HepG2 (cell line): ENCODE data around the gene OR51D1. TPM values are rescaled to one million over a fixed set of nuclear protein-coding genes. Genes with fewer than 3 reads are reported as not detected.

Source experiments
- ATAC-seq: fragments of 200-7000 bp; cut with Tn5 transposase; 3 replicates; pipeline ENCODE4 v1.9.1; 2020; ENCODE audit warnings: mild to moderate bottlenecking, moderate library complexity
- BruUV-seq: library from RNA; stranded (reverse); fragments of 400-500 nt; replicated peaks from 2 replicates; lab custom pipeline; 2021; lab: Mats Ljungman, UMichigan
- CTCF ChIA-PET: fragments of 300-600 bp; formaldehyde crosslinking; extraction: SDS; loops from one replicate; lab custom pipeline; 2021; ENCODE audit warnings: low total read pairs, inconsistent platforms, low intra/inter-chr PET ratio; lab: Yijun Ruan, JAX
- POLR2A ChIA-PET: fragments of 350-600 bp; sonication (Branson Sonifier 250); formaldehyde crosslinking; loops from one replicate; lab custom pipeline; 2020; ENCODE audit warnings: antibody characterized with exemption, inconsistent platforms; lab: Yijun Ruan, JAX
- DNase-seq: peaks from one replicate; pipeline ENCODE4 v3.0.0-alpha.2; 2015; ENCODE audit warnings: low spot score
- FAIRE-seq: peaks from 3 replicates; lab custom pipeline; 2011; peaks lifted over from hg19 to GRCh38; lab: Jason Lieb, UNC
- H2AFZ ChIP-seq: one replicate; pipeline ENCODE4 v1.6.1; 2011; ENCODE audit warnings: low read length, inconsistent platforms
- H3K27ac ChIP-seq: fragments of 300-600 bp; 3 replicates; pipeline ENCODE4 v1.8.0; 2011; ENCODE audit warnings: mixed run types, mild to moderate bottlenecking, mixed read lengths, low read length, inconsistent platforms; ENCODE audit not compliant: insufficient read depth; ENCODE audit errors: extremely low read length
- H3K27me3 ChIP-seq, 2 experiments: fragments of 200-600 bp in 1 of 2; 2 replicates in 1 of 2; 3 replicates in 1 of 2; pipeline versions ENCODE4 v1.6.0 to v1.8.0; 2011; ENCODE audit warnings: low read length in 2 of 2, mild to moderate bottlenecking in 2 of 2, moderate library complexity in 2 of 2, inconsistent platforms in 1 of 2; ENCODE audit not compliant: insufficient read depth in 2 of 2, control insufficient read depth in 1 of 2
- H3K36me3 ChIP-seq, 2 experiments: fragments of 200-600 bp in 1 of 2; replicated peaks in 1 of 2; 2 replicates in 1 of 2; 3 replicates in 1 of 2; pipeline versions ENCODE4 v1.5.1 to v1.8.0; 2011; ENCODE audit warnings: low read length in 2 of 2, inconsistent platforms in 1 of 2; ENCODE audit not compliant: insufficient read depth in 2 of 2, control insufficient read depth in 1 of 2
- H3K4me1 ChIP-seq: 2 replicates; pipeline ENCODE4 v1.5.1; 2012; ENCODE audit warnings: low read length, inconsistent platforms; ENCODE audit not compliant: insufficient read depth
- H3K4me2 ChIP-seq: 2 replicates; pipeline ENCODE4 v1.6.0; 2011; ENCODE audit warnings: low read depth, low read length, inconsistent platforms
- H3K4me3 ChIP-seq, 3 experiments: fragments of 200-600 bp in 1 of 3; sonication (generic), shearing (Covaris generic) in 1 of 3; replicated peaks in 1 of 3; 2 replicates each; pipeline ENCODE4 v1.5.1; 2011 to 2016; ENCODE audit warnings: low read length in 3 of 3, inconsistent platforms in 2 of 3, low read depth in 2 of 3, mild to moderate bottlenecking in 2 of 3, control low read depth in 1 of 3, mixed read lengths in 1 of 3; ENCODE audit not compliant: insufficient read depth in 1 of 3
- H3K79me2 ChIP-seq: one replicate; pipeline ENCODE4 v1.6.1; 2011; ENCODE audit warnings: low read length, inconsistent platforms; ENCODE audit not compliant: insufficient read depth
- H3K9ac ChIP-seq: 2 replicates; pipeline ENCODE4 v1.6.0; 2011; ENCODE audit warnings: mild to moderate bottlenecking, low read depth, low read length, inconsistent platforms; ENCODE audit not compliant: insufficient read depth
- H3K9me3 ChIP-seq: 2 replicates; pipeline ENCODE4 v1.5.1; 2012; ENCODE audit warnings: mild to moderate bottlenecking, low read length
- H4K20me1 ChIP-seq: 2 replicates; pipeline ENCODE4 v1.6.0; 2011; ENCODE audit warnings: inconsistent platforms, mild to moderate bottlenecking, low read length, moderate library complexity; ENCODE audit not compliant: insufficient read depth
- ARNT2 ChIP-seq: sonication (generic); formaldehyde crosslinking; IDR thresholded peaks from 2 replicates; pipeline ENCODE4 v1.8.0; 2022; ENCODE audit warnings: mild to moderate bottlenecking, low read depth, missing genetic modification reagents, moderate library complexity
- ARNTL ChIP-seq: sonication (generic); formaldehyde crosslinking; IDR thresholded peaks from 2 replicates; pipeline ENCODE4 v1.4.0; 2020; ENCODE audit warnings: mild to moderate bottlenecking, missing genetic modification reagents
- GABPB1 ChIP-seq: IDR thresholded peaks from 2 replicates; pipeline ENCODE4 v1.6.1; 2016; ENCODE audit warnings: mild to moderate bottlenecking, missing genetic modification reagents, moderate library complexity, missing compliant biosample characterization
- HMG20B ChIP-seq: conservative IDR thresholded peaks from 2 replicates; pipeline ENCODE4 v1.6.1; 2016; ENCODE audit warnings: missing genetic modification reagents, missing compliant biosample characterization
- HOXA9 ChIP-seq: sonication (generic); formaldehyde crosslinking; IDR thresholded peaks from 2 replicates; pipeline ENCODE4 v1.8.1; 2022; ENCODE audit warnings: missing genetic modification reagents, mild to moderate bottlenecking, moderate library complexity, borderline replicate concordance
- KAT7 ChIP-seq: IDR thresholded peaks from 2 replicates; pipeline ENCODE4 v1.6.1; 2018; ENCODE audit warnings: borderline replicate concordance, missing compliant biosample characterization
- PHB2 ChIP-seq: fragments of 450-650 bp; IDR thresholded peaks from 2 replicates; pipeline ENCODE4 v1.6.1; 2018; ENCODE audit not compliant: partially characterized antibody
- RFXAP ChIP-seq: sonication (generic); formaldehyde crosslinking; IDR thresholded peaks from 2 replicates; pipeline ENCODE4 v1.4.0; 2020; ENCODE audit warnings: missing genetic modification reagents, borderline replicate concordance
- SIN3B ChIP-seq: fragments of 150-350 bp; IDR thresholded peaks from 2 replicates; pipeline ENCODE4 v1.6.1; 2014; ENCODE audit warnings: low read length
- SIX4 ChIP-seq: sonication (generic); formaldehyde crosslinking; IDR thresholded peaks from 2 replicates; pipeline ENCODE4 v1.4.0; 2020; ENCODE audit warnings: missing genetic modification reagents
- ZNF451 ChIP-seq: sonication (generic); formaldehyde crosslinking; IDR thresholded peaks from 2 replicates; pipeline ENCODE4 v1.5.0; 2020; ENCODE audit warnings: mild to moderate bottlenecking, missing genetic modification reagents
- ZNF780A ChIP-seq: sonication (generic); formaldehyde crosslinking; IDR thresholded peaks from 2 replicates; pipeline ENCODE4 v1.8.0; 2022; ENCODE audit warnings: mild to moderate bottlenecking, missing genetic modification reagents, moderate library complexity
- ZNF879 ChIP-seq: sonication (generic); formaldehyde crosslinking; IDR thresholded peaks from 2 replicates; pipeline ENCODE4 v1.8.1; 2023; ENCODE audit warnings: missing genetic modification reagents
- WGBS: methylation state at CpG from one replicate; pipeline ENCODE4 v1.1.6; 2017; ENCODE audit warnings: low lambda C conversion rate; 5-methylcytosine and 5-hydroxymethylcytosine counted together
- in situ Hi-C: cut with HindIII; loops from 2 replicates; pipeline ENCODE4 v1.10.0; 2017; ENCODE audit warnings: low pct_unique_long_range_greater_than_20kb; ENCODE audit not compliant: extremely low pct_ligation_motif_present
- intact Hi-C: fragments of 100-400 bp; cut with micrococcal nuclease; formaldehyde crosslinking; loops from one replicate; pipeline ENCODE4 v1.10.0; 2022; ENCODE audit not compliant: unreplicated experiment
- polyA plus RNA-seq, 8 experiments: library from polyadenylated mRNA; depleted of rRNA in 3 of 8; stranded (reverse) in 7 of 8; unstranded in 1 of 8; fragments of >200 nt; fragmentation: Illumina TruSeq in 4 of 8; extraction: Trizol in 4 of 8; gene quantifications; 2 replicates each; pipeline versions ENCODE4 v1.2.1 to v1.2.3, GENCODE V29; 2011 to 2016; ENCODE audit warnings: low read depth in 4 of 8, missing spikeins in 1 of 8, mixed read lengths in 1 of 8; ENCODE audit not compliant: insufficient read depth in 1 of 8
- total RNA-seq, 5 experiments: library from RNA; depleted of rRNA; stranded (reverse); fragments of >200 nt; fragmentation: Illumina TruSeq; extraction: Trizol; gene quantifications; 2 replicates each; pipeline ENCODE4 v1.2.3, GENCODE V29; 2016; ENCODE audit warnings: low read depth in 1 of 5

OR51D1 gene
- total and polyA plus RNA-seq, 2 of the 13 experiments (the other 11 are each of a cell fraction or from before 2014, with no cell fraction given) = not detected

GRCh38 chr11:4645974-4646373, 8.7 kb downstream of the OR51D1 start:
- no TSS peak for BruUV-seq
- no peak overlapping the region for H3K4me2 ChIP-seq
- no peak for TF ChIP-seq ZNF879 (CRISPR knock-in tag)
- TF ChIP-seq, all 625 proteins: peak for 0
- Histone ChIP-seq H3K4me3 (no peak overlapping the region), H3K4me1 (no peaks in the 10 kb centered on the region), H3K27ac (no peak overlapping the region), H3K36me3 (no peaks in the 10 kb centered on the region), H2AFZ (no peak overlapping the region), H3K79me2 (no peaks in the 10 kb centered on the region), H3K9ac (no peak overlapping the region), H3K9me3 (no peaks in the 10 kb centered on the region), H3K27me3 (peaks cover 0 to 31% of the 10 kb centered on the region in 2 experiments; a peak in 3 of 5 replicates), H4K20me1 (no peaks in the 10 kb centered on the region)
- WGBS = 0% methylated on average over 2 of the region's 2 CpGs
- ChIA-PET CTCF (no interaction called here), POLR2A (no interaction called here)
- in situ Hi-C loops (no loop called here), intact Hi-C loops (no loop called here)
- ATAC-seq (no peak), FAIRE-seq (no peak), DNase-seq (no peak)

GRCh38 chr11:4647766-4648165, 10.5 kb downstream of the OR51D1 start:
- DNase-seq = no peak
- intact Hi-C loops (no loop called here), in situ Hi-C loops (no loop called here)
- POLR2A ChIA-PET = no interaction called here
- H3K79me2 ChIP-seq = no peaks in the 10 kb centered on the region
- H3K4me2 ChIP-seq = no peak overlapping the region
- H3K9me3 ChIP-seq = no peaks in the 10 kb centered on the region
- ATAC-seq = no peak
- H3K9ac ChIP-seq = no peak overlapping the region
- no TSS peak for BruUV-seq
- no peak for FAIRE-seq
- CTCF ChIA-PET = no interaction called here
- no peaks in the 10 kb centered on the region for H4K20me1 ChIP-seq
- H2AFZ ChIP-seq = no peak overlapping the region
- H3K36me3 ChIP-seq = no peaks in the 10 kb centered on the region
- WGBS = 6% methylated on average over 4 of the region's 4 CpGs
- H3K27me3 ChIP-seq = peaks cover 0 to 27% of the 10 kb centered on the region in 2 experiments; a peak in 2 of 5 replicates
- TF ChIP-seq HMG20B (no peak), PHB2 (no peak), ZNF451 (CRISPR knock-in tag) (no peak), SIX4 (CRISPR knock-in tag) (no peak), KAT7 (CRISPR knock-in tag) (no peak), HOXA9 (no peak), GABPB1 (CRISPR knock-in tag) (no peak), ARNT2 (CRISPR knock-in tag) (no peak), SIN3B (no peak), RFXAP (no peak), ARNTL (no peak), ZNF780A (CRISPR knock-in tag) (no peak)
- TF ChIP-seq, all 625 proteins: peak for 0
- Histone ChIP-seq H3K27ac (no peak overlapping the region), H3K4me1 (no peaks in the 10 kb centered on the region), H3K4me3 (no peak overlapping the region)
